ENCODE data around the gene GPR183.

DNA sequence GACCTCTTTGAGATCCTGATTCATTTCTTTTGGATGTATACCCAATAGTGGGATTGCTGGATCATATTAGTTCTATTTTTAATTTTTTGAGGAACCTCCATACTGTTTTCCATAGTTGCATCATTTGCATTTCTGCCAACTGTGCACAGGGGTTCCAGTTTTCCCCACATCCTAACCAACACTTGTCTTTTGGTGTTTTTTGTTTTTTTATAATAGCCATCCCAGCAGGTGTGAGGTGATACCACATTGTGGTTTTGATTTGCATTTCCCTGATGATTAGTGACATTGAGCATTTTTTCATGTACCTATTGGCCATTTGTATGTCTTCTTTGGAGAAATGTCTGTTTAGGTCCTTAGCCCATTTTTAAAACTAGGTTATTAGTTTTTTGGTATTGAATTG is 18.8 kb upstream of the GPR183 start:
- TF ChIP-seq EP300 (IDR thresholded peaks at IDR 0.05; ENCODE audit: borderline replicate concordance) (no peak), YY1 (IDR thresholded peaks at IDR 0.05; ENCODE audit: low read depth) (no peak), TEAD4 (IDR thresholded peaks at IDR 0.05) (no peak)

Data from Ishikawa (cell line).